Panc1 (cell line): ENCODE data around the gene SLC2A11.

Experiments used
- POLR2AphosphoS5 ChIP-seq: IDR thresholded peaks from 2 replicates; pipeline ENCODE4 v1.6.1; 2012; ENCODE audit warnings: mild to moderate bottlenecking, low read depth, low read length, moderate library complexity
- SIN3A ChIP-seq: IDR thresholded peaks from 2 replicates; pipeline ENCODE4 v1.6.1; 2012; ENCODE audit warnings: low read depth, mild to moderate bottlenecking, low read length, moderate library complexity, borderline replicate concordance; ENCODE audit not compliant: insufficient read depth
- TCF7L2 ChIP-seq: IDR thresholded peaks from 2 replicates; pipeline ENCODE4 v1.6.1; 2011; ENCODE audit warnings: mild to moderate bottlenecking, low read depth, low read length, inconsistent platforms
- TF ChIP-seq, protein P1 (sequence below): fragments of 450-650 bp; IDR thresholded peaks from 2 replicates; pipeline ENCODE4 v1.5.1; 2017; ENCODE audit warnings: mild to moderate bottlenecking
- TF ChIP-seq, protein P2 (sequence below), 2 experiments: IDR thresholded peaks; 2 replicates each; pipeline ENCODE4 v1.6.1; 2011 to 2012; ENCODE audit warnings: low read depth in 2 of 2, control low read depth in 1 of 2, low read length in 1 of 2, mild to moderate bottlenecking in 1 of 2, moderate library complexity in 1 of 2; ENCODE audit not compliant: insufficient read depth in 1 of 2

DNA sequence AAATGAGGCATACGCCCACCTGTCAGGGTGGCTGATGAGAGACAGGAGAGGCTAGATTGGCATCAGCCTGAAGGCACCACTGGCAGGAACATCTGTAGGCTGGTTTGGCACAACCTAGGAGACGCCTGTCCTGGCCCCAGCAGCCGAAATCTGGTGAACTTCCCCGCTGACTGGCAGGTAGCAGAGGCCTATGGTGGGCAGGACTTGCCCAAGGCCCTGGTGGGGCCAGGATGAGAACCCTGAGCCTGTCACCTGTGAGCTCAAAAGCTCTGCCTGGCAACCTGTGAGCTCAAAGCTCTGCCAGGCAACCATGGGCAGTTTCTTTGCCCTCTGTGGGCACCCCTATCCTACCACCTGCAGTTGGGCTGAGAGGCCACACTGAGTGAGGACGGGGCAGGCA lies 21.4 kb upstream of the SLC2A11 start:
- TF ChIP-seq, protein P1, sequence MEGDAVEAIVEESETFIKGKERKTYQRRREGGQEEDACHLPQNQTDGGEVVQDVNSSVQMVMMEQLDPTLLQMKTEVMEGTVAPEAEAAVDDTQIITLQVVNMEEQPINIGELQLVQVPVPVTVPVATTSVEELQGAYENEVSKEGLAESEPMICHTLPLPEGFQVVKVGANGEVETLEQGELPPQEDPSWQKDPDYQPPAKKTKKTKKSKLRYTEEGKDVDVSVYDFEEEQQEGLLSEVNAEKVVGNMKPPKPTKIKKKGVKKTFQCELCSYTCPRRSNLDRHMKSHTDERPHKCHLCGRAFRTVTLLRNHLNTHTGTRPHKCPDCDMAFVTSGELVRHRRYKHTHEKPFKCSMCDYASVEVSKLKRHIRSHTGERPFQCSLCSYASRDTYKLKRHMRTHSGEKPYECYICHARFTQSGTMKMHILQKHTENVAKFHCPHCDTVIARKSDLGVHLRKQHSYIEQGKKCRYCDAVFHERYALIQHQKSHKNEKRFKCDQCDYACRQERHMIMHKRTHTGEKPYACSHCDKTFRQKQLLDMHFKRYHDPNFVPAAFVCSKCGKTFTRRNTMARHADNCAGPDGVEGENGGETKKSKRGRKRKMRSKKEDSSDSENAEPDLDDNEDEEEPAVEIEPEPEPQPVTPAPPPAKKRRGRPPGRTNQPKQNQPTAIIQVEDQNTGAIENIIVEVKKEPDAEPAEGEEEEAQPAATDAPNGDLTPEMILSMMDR, result no peak
- TF ChIP-seq, protein P2, sequence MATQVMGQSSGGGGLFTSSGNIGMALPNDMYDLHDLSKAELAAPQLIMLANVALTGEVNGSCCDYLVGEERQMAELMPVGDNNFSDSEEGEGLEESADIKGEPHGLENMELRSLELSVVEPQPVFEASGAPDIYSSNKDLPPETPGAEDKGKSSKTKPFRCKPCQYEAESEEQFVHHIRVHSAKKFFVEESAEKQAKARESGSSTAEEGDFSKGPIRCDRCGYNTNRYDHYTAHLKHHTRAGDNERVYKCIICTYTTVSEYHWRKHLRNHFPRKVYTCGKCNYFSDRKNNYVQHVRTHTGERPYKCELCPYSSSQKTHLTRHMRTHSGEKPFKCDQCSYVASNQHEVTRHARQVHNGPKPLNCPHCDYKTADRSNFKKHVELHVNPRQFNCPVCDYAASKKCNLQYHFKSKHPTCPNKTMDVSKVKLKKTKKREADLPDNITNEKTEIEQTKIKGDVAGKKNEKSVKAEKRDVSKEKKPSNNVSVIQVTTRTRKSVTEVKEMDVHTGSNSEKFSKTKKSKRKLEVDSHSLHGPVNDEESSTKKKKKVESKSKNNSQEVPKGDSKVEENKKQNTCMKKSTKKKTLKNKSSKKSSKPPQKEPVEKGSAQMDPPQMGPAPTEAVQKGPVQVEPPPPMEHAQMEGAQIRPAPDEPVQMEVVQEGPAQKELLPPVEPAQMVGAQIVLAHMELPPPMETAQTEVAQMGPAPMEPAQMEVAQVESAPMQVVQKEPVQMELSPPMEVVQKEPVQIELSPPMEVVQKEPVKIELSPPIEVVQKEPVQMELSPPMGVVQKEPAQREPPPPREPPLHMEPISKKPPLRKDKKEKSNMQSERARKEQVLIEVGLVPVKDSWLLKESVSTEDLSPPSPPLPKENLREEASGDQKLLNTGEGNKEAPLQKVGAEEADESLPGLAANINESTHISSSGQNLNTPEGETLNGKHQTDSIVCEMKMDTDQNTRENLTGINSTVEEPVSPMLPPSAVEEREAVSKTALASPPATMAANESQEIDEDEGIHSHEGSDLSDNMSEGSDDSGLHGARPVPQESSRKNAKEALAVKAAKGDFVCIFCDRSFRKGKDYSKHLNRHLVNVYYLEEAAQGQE (IDR thresholded peaks at IDR 0.05; ENCODE audit: insufficient read depth in 1 of 2, low read depth in 2 of 2, low read length in 1 of 2), result no peak
- no peak for TF ChIP-seq POLR2AphosphoS5
- TF ChIP-seq TCF7L2, result no peak
- TF ChIP-seq SIN3A, result no peak
